HG03520 (cell line): ENCODE results near the gene FABP7.
"Not testable (repeated sequence)": the region's sequence is repeated elsewhere in the genome, so short reads cannot be mapped to it uniquely, and the experiment has no call there.

Source experiments
- ATAC-seq: cut with Tn5 transposase; IDR thresholded peaks from one replicate; pipeline ENCODE4 v1.9.1; 2021; ENCODE audit warnings: mild to moderate bottlenecking, moderate library complexity; ENCODE audit not compliant: unreplicated experiment

The FABP7 gene

GRCh38 chr6:122779667-122780066 lies at the start of gene FABP7:
Gene FABP7 (plus strand): TSS chr6:122779716. CDS start chr6:122779795, 79 bp downstream.
- ATAC-seq: no peak

GRCh38 chr6:122730334-122730733 lies 49.2 kb upstream of the FABP7 start:
- ATAC-seq: no peak

GRCh38 chr6:122730775-122731386 lies 48.6 kb upstream of the FABP7 start:
- peak; percentile 52 for ATAC-seq

- ATAC-seq: peak; percentile 35
Observed at GRCh38 chr6:122733259-122733658, 46.3 kb upstream of the FABP7 start.

GRCh38 chr6:122734529-122735395 lies 44.8 kb upstream of the FABP7 start:
- no peak for ATAC-seq

GRCh38 chr6:122735582-122735981 lies 43.9 kb upstream of the FABP7 start:
- ATAC-seq: no peak

- ATAC-seq: no peak
Observed at GRCh38 chr6:122736163-122736562, 43.4 kb upstream of the FABP7 start.

GRCh38 chr6:122736616-122737015 lies 42.9 kb upstream of the FABP7 start:
- ATAC-seq: no peak

- ATAC-seq: no peak
Observed at GRCh38 chr6:122740091-122740490, 39.4 kb upstream of the FABP7 start.

GRCh38 chr6:122740936-122741335 lies 38.6 kb upstream of the FABP7 start:
- no peak for ATAC-seq

- not testable (repeated sequence) for ATAC-seq
Observed at GRCh38 chr6:122744247-122744646, 35.3 kb upstream of the FABP7 start.

GRCh38 chr6:122744856-122745255 lies 34.7 kb upstream of the FABP7 start:
- not testable (repeated sequence) for ATAC-seq

- no peak for ATAC-seq
Observed at GRCh38 chr6:122746688-122747087, 32.8 kb upstream of the FABP7 start.

GRCh38 chr6:122747573-122747972 lies 31.9 kb upstream of the FABP7 start:
- no peak for ATAC-seq

- not testable (repeated sequence) for ATAC-seq
Observed at GRCh38 chr6:122748945-122749344, 30.6 kb upstream of the FABP7 start.

- no peak for ATAC-seq
Observed at GRCh38 chr6:122749451-122750050, 30.0 kb upstream of the FABP7 start.

- ATAC-seq: peak; percentile 80
Observed at GRCh38 chr6:122751326-122751725, 28.2 kb upstream of the FABP7 start.

GRCh38 chr6:122752459-122752858 lies 27.1 kb upstream of the FABP7 start:
- ATAC-seq: no peak

- no peak for ATAC-seq
Observed at GRCh38 chr6:122753000-122753687, 26.4 kb upstream of the FABP7 start.

GRCh38 chr6:122753688-122754056 lies 25.8 kb upstream of the FABP7 start:
- no peak for ATAC-seq

GRCh38 chr6:122754191-122754731 lies 25.3 kb upstream of the FABP7 start:
- ATAC-seq: no peak
